ENCODE measurements around the gene PRR5L.
"Not testable (repeated sequence)": the region's sequence is repeated elsewhere in the genome, so short reads cannot be mapped to it uniquely, and the experiment has no call there.

The PRR5L gene

DNA sequence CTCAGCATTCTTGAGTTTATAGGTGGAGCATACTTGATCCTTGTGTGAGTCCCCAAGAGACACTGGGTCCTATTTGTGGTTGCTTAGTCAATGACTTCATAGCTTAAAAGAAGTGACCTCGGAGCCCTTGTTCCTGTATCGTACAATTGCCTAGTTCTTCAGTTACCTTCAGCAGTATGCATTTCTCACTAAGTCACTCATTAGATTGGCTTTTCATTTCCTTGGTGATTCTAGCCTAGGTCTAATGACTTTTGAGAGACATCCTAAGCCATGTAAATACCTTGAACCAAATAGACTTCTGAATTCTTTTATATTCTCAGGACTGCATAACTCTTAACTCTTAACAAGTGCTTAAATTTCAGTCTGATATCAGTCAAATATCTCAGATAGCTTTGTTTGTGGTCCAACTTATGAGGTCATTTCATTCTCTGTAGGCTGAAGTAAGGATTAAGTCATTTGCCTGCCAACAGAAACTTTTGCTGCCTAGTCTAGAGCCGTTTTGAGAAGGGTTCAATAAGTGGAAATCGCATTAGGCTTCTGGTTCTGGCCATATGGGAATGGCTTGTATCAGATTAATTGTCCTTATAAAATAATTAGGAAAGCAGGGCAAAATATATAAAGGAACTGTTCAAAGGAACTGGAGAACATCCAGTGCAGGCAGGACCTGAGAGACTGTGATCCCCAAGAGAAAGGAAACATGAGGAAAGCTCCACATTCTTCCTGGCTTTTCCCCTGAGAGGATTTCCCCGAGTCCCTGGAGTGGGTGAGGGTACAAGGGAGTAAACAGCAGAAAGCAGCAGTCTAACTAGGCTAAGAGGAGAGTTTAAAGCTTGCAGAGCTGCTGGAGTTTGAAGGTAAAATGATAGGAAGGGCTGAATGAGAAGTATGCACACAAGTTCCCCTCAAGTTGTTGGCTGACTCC, 174.1 kb downstream of the PRR5L start:
- peak; percentile 39 for DNase-seq

- DNase-seq: no peak
These were observed 175.5 kb downstream of the PRR5L start for GRCh38 chr11:36471577-36471976.

GRCh38 chr11:36475192-36475591, 179.1 kb downstream of the PRR5L start:
- DNase-seq: no peak

DNA sequence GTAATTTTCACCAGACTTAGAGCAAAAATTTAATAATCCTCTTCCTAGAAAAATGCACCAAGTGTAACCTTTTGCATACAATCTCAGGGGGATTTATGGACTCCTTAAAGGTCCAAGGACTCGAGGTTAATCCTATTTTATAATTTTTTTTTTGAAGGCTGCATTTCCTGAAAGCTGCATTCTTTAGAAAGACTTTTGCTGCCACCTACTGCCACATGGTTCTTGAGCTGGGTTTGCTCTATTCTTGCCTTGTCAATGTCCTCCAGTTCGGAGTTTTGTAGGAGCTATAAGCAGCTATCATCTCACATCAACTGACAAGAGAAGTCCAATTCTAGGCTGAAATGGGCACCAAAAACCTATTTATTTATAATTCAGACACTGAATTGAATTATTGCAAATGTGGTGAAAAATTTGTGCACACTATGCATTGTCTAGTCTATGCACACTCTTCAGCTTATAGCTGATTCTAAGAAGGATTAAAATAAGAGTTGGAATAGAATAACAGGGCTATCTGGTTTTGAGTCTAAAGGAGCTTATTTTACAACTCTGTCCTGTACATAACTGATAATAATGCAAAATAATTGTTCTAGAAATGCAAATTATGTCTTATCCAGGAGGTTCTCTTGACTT, 182.7 kb downstream of the PRR5L start:
- DNase-seq: peak; percentile 91

- DNase-seq: no peak
These were observed 184.7 kb downstream of the PRR5L start for GRCh38 chr11:36480833-36481232.

DNA sequence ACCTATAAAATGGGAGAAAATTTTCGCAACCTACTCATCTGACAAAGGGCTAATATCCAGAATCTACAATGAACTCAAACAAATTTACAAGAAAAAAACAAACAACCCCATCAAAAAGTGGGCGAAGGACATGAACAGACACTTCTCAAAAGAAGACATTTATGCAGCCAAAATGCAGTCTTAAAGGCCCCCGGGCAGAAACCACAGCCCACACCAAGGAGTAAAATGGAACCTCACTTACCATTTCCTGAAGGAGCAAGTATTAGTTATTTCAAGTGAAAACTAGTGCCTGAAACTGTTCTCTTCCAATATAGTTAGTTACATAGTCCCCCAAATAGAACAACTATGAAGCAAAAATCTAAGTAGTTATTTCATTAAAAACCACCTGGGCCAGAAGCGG, 187.0 kb downstream of the PRR5L start:
- DNase-seq: not testable (repeated sequence)

- no peak for DNase-seq
These were observed 189.4 kb downstream of the PRR5L start for GRCh38 chr11:36485298-36486002.

GRCh38 chr11:36487619-36488018, 191.5 kb downstream of the PRR5L start:
- no peak for DNase-seq

GRCh38 chr11:36488096-36488495, 192.0 kb downstream of the PRR5L start:
- DNase-seq: no peak

DNA sequence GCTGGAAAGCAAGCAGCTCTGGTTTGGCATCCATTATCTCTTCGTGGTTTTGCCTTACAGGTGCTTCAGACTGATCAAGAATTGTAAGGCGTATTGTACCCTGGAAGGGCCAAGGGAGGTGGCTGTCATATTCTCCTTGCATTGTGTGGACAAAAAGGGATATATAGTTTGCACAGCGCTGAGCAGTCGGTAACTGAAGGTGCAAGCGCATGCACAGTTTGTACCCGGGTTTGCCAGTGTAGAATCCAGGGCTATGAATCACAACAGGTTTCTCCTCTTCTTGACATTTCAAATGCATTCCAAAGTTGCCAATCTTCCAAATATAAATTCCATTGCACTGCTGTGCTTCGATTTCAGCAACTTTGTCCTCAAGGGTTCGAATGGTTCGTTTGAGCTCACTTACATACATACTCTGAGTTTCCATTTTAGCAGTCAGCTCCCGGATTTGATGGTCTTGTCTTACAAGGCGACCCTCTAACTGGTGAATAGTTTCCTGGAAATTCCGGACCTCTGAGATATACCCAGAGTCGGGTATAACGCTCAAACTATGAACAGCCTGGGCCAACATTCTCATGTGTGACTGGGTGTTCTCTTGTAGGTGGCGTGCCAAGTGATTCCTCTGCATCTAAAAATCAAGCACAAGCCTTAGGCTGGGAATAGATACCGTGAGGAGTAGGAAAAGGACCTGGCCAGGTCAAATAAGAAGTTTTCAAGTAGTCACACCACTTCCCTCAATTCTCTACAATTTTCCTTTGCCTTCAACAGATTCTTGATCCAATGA, 194.1 kb downstream of the PRR5L start:
- no peak for DNase-seq

DNA sequence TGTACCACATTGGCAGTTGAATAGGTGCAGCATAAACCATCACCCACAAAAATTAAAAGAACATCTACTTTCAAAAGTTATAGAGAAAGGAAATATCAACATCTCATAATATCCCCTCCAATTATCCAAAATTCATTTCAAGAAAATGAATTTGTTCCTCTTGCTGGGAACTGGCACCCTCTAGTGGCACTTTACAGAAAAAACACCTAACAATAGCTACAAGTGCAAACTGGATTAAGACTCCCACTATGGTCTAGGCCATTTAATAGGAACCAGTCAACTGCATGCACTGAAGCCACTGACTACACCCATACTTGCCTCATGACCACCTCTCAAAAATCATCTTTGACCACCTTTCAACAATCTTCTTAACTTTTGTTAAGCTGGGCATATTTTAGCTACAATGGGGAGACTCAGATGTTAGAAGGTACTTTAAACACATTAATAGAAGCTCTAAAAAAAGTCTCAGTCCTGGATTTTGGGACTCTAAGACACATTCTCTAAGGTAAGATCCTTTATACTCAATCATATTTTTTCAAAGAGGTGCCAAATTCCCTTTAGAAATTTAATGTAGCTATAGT, 196.7 kb downstream of the PRR5L start:
- DNase-seq: peak; percentile 76

DNA sequence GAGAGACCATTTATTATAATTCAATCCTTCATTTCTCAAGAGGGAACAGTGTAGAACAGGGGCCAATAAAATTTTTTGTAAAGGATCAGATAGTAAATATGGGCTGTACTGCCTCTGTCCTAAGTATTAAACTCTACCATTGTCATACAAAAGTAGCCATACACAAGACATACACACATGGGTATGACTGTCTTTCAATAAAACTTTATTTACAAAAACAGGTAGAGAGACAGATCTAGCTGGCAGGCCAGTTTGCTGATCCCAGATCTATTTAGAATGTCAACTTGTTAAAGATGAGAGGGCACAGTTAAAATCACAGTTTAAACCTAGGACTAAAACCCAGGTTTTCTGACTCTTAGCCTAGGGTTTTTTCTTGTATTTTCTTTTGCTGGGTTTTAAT, 197.2 kb downstream of the PRR5L start:
- DNase-seq: no peak

- DNase-seq: no peak
These were observed 202.6 kb downstream of the PRR5L start for GRCh38 chr11:36498721-36499120.

GRCh38 chr11:36499315-36499714, 203.2 kb downstream of the PRR5L start:
- DNase-seq: no peak

GRCh38 chr11:36500315-36500721, 204.2 kb downstream of the PRR5L start:
- DNase-seq: no peak

DNA sequence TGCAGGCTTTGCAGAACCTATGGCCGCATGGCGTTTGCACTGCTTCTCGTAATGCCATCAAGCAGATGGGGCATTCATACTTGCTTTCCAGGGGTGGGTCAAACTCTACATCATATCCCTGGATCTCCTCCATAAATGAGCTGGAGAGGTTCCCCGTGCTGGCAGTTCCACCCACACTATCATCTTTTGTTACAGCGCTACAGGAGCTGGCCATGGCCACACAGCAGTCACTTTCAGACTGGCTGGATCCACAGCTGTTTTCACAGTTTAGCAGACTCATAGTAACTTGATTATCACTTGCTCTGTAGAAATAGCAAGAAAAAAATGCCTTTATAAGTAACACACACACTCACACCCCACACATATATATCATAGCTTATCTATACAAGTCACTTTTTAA, 205.1 kb downstream of the PRR5L start:
- no peak for DNase-seq

DNA sequence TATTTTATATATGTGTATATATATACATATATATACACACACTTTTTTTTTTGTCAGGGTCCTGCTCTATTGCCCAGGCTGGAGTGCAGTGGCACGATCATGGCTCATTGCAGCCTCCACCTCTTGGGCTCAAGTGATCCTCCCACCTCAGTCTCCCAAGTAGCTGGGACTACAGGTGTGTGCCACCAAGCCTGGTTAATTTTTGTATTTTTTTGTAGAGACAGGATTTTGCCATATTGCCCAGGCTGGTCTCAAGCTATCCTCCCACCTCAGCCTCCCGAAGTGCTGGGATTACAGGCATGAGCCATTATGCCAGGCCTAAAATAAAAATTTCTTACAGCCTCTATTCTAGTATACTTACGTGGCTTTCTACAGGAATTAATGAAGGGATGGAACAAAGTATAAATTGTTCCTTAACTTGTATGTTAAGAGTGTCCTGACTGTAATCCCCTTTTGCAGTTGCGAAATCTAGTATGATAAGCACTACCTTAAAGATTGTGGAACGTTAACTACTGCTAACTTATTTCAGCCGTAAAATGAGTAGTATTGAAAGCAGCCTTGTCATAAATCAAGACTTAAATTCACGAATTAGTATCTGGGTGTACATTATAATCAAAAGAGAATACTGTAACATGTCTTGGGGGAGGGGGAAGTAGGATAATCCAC, 211.9 kb downstream of the PRR5L start:
- DNase-seq: no peak

GRCh38 chr11:36508743-36509142, 212.7 kb downstream of the PRR5L start:
- no peak for DNase-seq

GRCh38 chr11:36509201-36509639, 213.1 kb downstream of the PRR5L start:
- peak; percentile 67 for DNase-seq

DNA sequence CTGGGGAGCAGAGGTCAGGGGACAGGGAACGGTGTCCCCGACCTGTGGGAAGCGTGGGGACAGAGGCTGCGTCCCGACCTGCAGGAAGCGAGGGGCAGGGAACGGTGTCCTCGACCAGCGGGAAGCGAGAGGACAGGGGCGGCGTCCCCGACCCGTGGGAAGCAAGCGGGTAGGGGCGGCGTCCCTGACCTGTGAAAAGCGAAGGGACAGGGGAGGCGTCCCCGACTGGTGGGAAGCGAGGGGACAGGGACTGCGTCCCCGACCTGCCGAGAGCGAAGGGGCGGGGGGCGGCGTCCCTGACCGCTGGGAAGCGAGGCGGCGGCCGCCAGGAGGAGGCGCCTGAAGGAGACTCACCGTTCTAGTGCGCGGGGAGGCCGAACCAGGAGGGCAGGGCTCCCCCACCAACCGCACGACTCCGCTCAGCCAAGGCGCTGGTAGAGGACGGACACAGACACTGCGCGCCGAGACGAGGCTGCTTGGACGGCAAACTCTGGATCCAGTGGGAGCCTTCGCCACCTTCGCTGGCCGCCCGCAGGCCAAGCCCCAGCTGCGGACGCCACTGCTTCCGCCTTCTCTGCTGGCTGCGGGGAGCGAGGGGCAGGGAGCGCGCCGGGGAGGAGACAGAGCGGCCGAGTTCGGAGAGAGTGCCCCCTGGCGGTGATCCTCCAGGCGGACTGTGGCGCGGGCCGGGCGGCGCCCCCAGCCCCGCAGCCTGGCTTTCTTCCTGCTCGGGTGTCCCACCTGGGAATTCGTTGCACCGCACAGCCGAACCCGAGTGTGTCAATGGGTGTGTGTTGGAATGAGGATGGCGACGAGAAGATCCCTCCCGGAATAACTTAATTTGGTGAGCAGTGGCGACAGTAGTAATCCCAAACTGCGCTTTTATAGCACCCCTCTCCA, 213.9 kb downstream of the PRR5L start, which contains the start of gene TRAF6:
TSS of gene TRAF6 (minus strand) at position 579 of the 900 bp plus-strand sequence. CDS start 8,757 bp downstream, outside the sequence.
- DNase-seq: peak; percentile 97

- DNase-seq: peak; percentile 50
These were observed 214.5 kb downstream of the PRR5L start for GRCh38 chr11:36510594-36510942.
